HEK293 (cell line): Measurements from ENCODE around the gene FRG2.
"Not testable (repeated sequence)": the region's sequence is repeated elsewhere in the genome, so short reads cannot be mapped to it uniquely, and the experiment has no call there.

Experiments used
- CTCF ChIA-PET: fragments of 350-600 bp; formaldehyde crosslinking; extraction: SDS; loops from one replicate; lab custom pipeline; 2021; ENCODE audit warnings: antibody characterized with exemption; lab: Yijun Ruan, JAX
- POLR2A ChIA-PET: fragments of 300-600 bp; formaldehyde crosslinking; extraction: SDS; loops from one replicate; lab custom pipeline; 2020; ENCODE audit warnings: antibody characterized with exemption, inconsistent platforms; lab: Yijun Ruan, JAX
- H3K27ac ChIP-seq: fragments of 200-500 bp; sonication (Bioruptor generic); 2 replicates; pipeline ENCODE4 v1.5.1; 2014; ENCODE audit warnings: low read depth, low read length, control low read depth, inconsistent platforms; ENCODE audit errors: extremely low read depth
- H3K36me3 ChIP-seq, 2 experiments: fragments of 200-500 bp in 1 of 2; sonication (Bioruptor generic) in 1 of 2; 1 replicate in 1 of 2; 2 replicates in 1 of 2; pipeline ENCODE4 v1.5.1; 2014 to 2017; ENCODE audit warnings: inconsistent platforms in 2 of 2, low read length in 2 of 2; ENCODE audit not compliant: control insufficient read depth in 2 of 2, insufficient read depth in 1 of 2
- H3K4me1 ChIP-seq: fragments of 200-500 bp; sonication (Bioruptor generic); 2 replicates; pipeline ENCODE4 v1.5.1; 2014; ENCODE audit warnings: mild to moderate bottlenecking, low read length, inconsistent platforms; ENCODE audit not compliant: control insufficient read depth, insufficient read depth
- H3K4me3 ChIP-seq: 2 replicates; pipeline ENCODE4 v1.5.1; 2011; ENCODE audit warnings: low read depth, mild to moderate bottlenecking, control low read depth, low read length, moderate library complexity
- H3K9me3 ChIP-seq: fragments of 200-500 bp; sonication (Bioruptor generic); 2 replicates; pipeline ENCODE4 v1.5.1; 2014; ENCODE audit warnings: low read depth, low read length, inconsistent platforms; ENCODE audit not compliant: control insufficient read depth, insufficient read depth
- SP3 ChIP-seq: fragments of 450-650 bp; formaldehyde crosslinking; IDR thresholded peaks from 2 replicates; pipeline ENCODE4 v1.5.1; 2016; ENCODE audit warnings: missing biosample characterization, missing genetic modification characterization
- ZBTB8A ChIP-seq: fragments of 450-650 bp; formaldehyde crosslinking; IDR thresholded peaks from 2 replicates; pipeline ENCODE4 v1.5.1; 2016; ENCODE audit warnings: missing biosample characterization, missing genetic modification characterization
- ZNF239 ChIP-seq: fragments of 450-650 bp; formaldehyde crosslinking; IDR thresholded peaks from 2 replicates; pipeline ENCODE4 v1.5.1; 2016; ENCODE audit warnings: missing biosample characterization, missing genetic modification characterization
- ZNF248 ChIP-seq: fragments of 450-650 bp; formaldehyde crosslinking; IDR thresholded peaks from 2 replicates; pipeline ENCODE4 v1.5.1; 2017; ENCODE audit warnings: missing biosample characterization, missing genetic modification characterization
- ZNF394 ChIP-seq: fragments of 450-650 bp; formaldehyde crosslinking; IDR thresholded peaks from 2 replicates; pipeline ENCODE4 v1.5.1; 2016; ENCODE audit warnings: missing biosample characterization, missing genetic modification characterization, mild to moderate bottlenecking, moderate library complexity, borderline replicate concordance
- ZNF423 ChIP-seq: fragments of 450-650 bp; formaldehyde crosslinking; IDR thresholded peaks from 2 replicates; pipeline ENCODE4 v1.5.1; 2016; ENCODE audit warnings: missing biosample characterization, missing genetic modification characterization
- ZNF600 ChIP-seq: fragments of 450-650 bp; formaldehyde crosslinking; IDR thresholded peaks from 2 replicates; pipeline ENCODE4 v1.5.1; 2016; ENCODE audit warnings: missing biosample characterization, missing genetic modification characterization
- ZNF629 ChIP-seq: fragments of 450-650 bp; formaldehyde crosslinking; IDR thresholded peaks from 2 replicates; pipeline ENCODE4 v1.5.1; 2017; ENCODE audit warnings: missing biosample characterization, missing genetic modification characterization
- ZSCAN16 ChIP-seq: fragments of 450-650 bp; formaldehyde crosslinking; IDR thresholded peaks from 2 replicates; pipeline ENCODE4 v1.5.1; 2016; ENCODE audit warnings: missing biosample characterization, missing genetic modification characterization
- TF ChIP-seq, protein P1 (sequence below): fragments of 450-650 bp; formaldehyde crosslinking; IDR thresholded peaks from 2 replicates; pipeline ENCODE4 v1.5.1; 2016; ENCODE audit warnings: missing biosample characterization, missing genetic modification characterization
- TF ChIP-seq, protein P2 (sequence below): fragments of 450-650 bp; formaldehyde crosslinking; IDR thresholded peaks from 2 replicates; pipeline ENCODE4 v1.5.1; 2016; ENCODE audit warnings: missing biosample characterization, missing genetic modification characterization
- TF ChIP-seq, protein P3 (sequence below): fragments of 450-650 bp; formaldehyde crosslinking; IDR thresholded peaks from 2 replicates; pipeline ENCODE4 v1.5.1; 2016; ENCODE audit warnings: missing biosample characterization, missing genetic modification characterization

The FRG2 gene

DNA sequence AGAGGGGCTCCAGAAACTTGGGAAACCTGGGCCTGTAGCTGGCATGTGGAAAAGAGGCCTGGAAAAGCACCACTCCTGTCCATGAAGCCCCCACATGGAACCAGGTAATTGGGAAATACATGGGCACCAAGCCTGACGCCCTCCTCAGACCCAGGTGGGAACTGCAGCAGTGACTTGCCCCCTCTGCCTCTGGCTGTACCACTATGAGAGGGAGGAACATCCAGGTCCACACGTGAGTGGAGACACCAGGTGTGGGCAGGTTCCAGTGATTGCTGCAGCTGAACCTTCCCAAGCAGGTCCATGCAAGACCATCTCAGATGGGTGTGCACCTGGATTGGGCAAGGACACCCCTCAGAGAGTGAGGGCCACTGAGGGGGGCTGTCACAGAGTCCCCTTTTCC is 46.8 kb downstream of the FRG2 start:
- CTCF ChIA-PET, result interaction anchor here (0.9 kb wide), 1 partner anchor 10 kb away, joined by 3 read pairs; no protein-coding TSS in a partner anchor
- POLR2A ChIA-PET, H3K4me3 ChIP-seq, H3K4me1 ChIP-seq, H3K27ac ChIP-seq, H3K9me3 ChIP-seq, H3K36me3 ChIP-seq: not testable (repeated sequence)
- TF ChIP-seq, protein P1, sequence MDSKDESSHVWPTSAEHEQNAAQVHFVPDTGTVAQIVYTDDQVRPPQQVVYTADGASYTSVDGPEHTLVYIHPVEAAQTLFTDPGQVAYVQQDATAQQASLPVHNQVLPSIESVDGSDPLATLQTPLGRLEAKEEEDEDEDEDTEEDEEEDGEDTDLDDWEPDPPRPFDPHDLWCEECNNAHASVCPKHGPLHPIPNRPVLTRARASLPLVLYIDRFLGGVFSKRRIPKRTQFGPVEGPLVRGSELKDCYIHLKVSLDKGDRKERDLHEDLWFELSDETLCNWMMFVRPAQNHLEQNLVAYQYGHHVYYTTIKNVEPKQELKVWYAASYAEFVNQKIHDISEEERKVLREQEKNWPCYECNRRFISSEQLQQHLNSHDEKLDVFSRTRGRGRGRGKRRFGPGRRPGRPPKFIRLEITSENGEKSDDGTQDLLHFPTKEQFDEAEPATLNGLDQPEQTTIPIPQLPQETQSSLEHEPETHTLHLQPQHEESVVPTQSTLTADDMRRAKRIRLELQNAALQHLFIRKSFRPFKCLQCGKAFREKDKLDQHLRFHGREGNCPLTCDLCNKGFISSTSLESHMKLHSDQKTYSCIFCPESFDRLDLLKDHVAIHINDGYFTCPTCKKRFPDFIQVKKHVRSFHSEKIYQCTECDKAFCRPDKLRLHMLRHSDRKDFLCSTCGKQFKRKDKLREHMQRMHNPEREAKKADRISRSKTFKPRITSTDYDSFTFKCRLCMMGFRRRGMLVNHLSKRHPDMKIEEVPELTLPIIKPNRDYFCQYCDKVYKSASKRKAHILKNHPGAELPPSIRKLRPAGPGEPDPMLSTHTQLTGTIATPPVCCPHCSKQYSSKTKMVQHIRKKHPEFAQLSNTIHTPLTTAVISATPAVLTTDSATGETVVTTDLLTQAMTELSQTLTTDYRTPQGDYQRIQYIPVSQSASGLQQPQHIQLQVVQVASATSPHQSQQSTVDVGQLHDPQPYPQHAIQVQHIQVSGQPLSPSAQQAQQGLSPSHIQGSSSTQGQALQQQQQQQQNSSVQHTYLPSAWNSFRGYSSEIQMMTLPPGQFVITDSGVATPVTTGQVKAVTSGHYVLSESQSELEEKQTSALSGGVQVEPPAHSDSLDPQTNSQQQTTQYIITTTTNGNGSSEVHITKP (tag by site-specific recombination), result peak; percentile 79
- 0 out of 2 replicates have a peak, but pooled peaks have one; percentile 22 for TF ChIP-seq ZBTB8A (tag by site-specific recombination)

DNA sequence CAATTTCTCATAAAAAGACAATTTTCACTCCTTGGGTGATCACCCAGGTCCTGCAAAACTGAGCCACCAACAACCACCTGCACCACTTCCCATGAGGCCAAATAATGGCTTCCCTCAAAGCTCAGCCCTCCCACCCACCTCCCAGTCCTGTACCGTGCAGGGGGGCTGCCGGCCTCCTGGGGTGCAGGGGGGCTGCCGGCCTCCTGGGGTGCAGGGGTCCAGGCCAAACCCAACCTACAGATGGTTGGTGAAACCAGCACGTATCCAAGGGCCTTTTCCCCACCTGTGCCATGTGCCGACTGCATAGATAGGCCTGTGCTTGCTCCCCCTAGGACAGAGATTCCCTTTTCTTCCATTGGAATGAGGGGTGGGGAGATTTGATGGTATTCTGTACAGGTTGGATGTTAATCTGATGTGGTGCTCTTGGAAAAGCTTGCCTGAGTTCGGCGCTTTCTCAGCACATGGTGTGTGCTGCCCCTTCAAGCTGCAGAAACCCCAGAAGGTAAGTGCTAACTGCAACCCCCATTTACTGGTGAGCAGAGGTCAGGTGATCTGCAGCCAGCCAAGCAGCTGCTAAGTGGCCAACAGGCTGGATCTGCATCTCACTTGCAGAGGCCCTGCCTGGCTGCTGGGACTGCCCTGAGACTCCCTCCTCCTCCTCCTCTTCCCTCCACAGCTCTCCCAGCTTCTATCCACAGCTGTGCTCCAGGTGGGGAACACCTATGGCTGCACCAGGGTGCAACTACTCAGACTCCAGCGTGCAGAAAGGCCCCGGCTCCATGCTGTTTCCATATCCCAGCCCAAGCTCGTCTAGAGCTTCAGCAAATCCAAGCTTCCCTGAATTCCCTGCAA is 47.6 kb downstream of the FRG2 start:
- ChIA-PET CTCF (interaction anchor here (0.9 kb wide), 1 partner anchor 9 kb away, joined by 3 read pairs; no protein-coding TSS in a partner anchor), POLR2A (no interaction called here)
- H3K4me3 ChIP-seq, result no peak overlapping the region
- no peak overlapping the region for H3K27ac ChIP-seq
- no peak for TF ChIP-seq ZNF394 (tag by site-specific recombination)
- TF ChIP-seq ZNF423 (tag by site-specific recombination), result no peak
- TF ChIP-seq, protein P2, sequence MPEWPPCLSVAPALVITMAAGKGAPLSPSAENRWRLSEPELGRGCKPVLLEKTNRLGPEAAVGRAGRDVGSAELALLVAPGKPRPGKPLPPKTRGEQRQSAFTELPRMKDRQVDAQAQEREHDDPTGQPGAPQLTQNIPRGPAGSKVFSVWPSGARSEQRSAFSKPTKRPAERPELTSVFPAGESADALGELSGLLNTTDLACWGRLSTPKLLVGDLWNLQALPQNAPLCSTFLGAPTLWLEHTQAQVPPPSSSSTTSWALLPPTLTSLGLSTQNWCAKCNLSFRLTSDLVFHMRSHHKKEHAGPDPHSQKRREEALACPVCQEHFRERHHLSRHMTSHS (tag by site-specific recombination), result no peak
- TF ChIP-seq, protein P3, sequence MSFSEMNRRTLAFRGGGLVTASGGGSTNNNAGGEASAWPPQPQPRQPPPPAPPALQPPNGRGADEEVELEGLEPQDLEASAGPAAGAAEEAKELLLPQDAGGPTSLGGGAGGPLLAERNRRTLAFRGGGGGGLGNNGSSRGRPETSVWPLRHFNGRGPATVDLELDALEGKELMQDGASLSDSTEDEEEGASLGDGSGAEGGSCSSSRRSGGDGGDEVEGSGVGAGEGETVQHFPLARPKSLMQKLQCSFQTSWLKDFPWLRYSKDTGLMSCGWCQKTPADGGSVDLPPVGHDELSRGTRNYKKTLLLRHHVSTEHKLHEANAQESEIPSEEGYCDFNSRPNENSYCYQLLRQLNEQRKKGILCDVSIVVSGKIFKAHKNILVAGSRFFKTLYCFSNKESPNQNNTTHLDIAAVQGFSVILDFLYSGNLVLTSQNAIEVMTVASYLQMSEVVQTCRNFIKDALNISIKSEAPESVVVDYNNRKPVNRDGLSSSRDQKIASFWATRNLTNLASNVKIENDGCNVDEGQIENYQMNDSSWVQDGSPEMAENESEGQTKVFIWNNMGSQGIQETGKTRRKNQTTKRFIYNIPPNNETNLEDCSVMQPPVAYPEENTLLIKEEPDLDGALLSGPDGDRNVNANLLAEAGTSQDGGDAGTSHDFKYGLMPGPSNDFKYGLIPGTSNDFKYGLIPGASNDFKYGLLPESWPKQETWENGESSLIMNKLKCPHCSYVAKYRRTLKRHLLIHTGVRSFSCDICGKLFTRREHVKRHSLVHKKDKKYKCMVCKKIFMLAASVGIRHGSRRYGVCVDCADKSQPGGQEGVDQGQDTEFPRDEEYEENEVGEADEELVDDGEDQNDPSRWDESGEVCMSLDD (tag by site-specific recombination), result no peak
- no peak for TF ChIP-seq ZSCAN16 (tag by site-specific recombination)
- no peak for TF ChIP-seq ZNF239 (tag by site-specific recombination)
- TF ChIP-seq ZNF600 (tag by site-specific recombination), result no peak
- no peak for TF ChIP-seq ZNF248 (tag by site-specific recombination)
- TF ChIP-seq SP3 (tag by site-specific recombination), result no peak
- TF ChIP-seq ZNF629, result no peak
- TF ChIP-seq, all 188 proteins: peak for 0
- Histone ChIP-seq H3K36me3 (no peaks in the 10 kb centered on the region), H3K4me1 (no peaks in the 10 kb centered on the region), H3K9me3 (no peaks in the 10 kb centered on the region)
